Glomerular endothelial cell (primary cell): Measurements from ENCODE around the gene TWIST2. TPM values are rescaled to one million over a fixed set of nuclear protein-coding genes. Genes with fewer than 3 reads are reported as not detected.

Source experiments
- DNase-seq: peaks from one replicate; pipeline ENCODE4 v3.0.0-alpha.2; 2011; ENCODE audit warnings: low read depth, low spot score; ENCODE audit errors: extremely low read depth
- total RNA-seq: library from RNA; depleted of rRNA; stranded (reverse); fragments of >200 nt; gene quantifications from 2 replicates; pipeline ENCODE4 v1.2.3, GENCODE V29; 2015

The TWIST2 gene
- total RNA-seq, 1 donor from 2014 or later: 7.2 TPM

DNA sequence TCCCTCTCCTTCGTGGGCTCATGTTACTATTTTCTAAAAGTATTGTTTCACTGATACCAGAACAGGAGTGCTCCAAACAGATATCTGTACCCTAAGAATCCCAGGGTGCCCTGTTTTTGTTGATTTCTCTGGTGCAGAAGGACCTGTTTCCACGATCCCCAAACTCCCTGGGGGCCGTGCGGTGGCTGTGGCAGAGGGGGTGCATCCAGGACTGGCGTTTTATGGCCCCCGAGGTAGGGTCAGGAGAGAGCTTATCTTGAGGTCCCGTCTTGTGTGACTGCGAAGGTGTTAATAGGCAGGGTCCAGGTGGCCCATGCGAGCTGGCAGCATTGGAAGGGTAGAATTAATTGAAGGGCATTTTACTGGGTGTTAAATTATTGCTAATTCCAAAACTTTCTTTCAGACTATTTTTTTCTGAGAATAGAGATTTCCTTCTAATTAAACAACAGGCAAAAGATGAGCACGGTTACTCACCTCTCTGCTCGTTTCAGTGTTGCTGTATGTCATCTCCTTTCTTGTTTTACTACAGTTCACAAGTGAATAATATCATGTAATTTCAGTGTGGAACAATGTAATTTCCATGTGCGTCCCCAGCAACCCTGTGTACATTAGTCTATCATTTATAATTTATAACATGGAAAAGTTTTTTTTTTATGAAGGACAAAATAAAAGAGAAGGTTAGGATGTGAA lies 8.2 kb downstream of the TWIST2 start:
- no peak for DNase-seq

DNA sequence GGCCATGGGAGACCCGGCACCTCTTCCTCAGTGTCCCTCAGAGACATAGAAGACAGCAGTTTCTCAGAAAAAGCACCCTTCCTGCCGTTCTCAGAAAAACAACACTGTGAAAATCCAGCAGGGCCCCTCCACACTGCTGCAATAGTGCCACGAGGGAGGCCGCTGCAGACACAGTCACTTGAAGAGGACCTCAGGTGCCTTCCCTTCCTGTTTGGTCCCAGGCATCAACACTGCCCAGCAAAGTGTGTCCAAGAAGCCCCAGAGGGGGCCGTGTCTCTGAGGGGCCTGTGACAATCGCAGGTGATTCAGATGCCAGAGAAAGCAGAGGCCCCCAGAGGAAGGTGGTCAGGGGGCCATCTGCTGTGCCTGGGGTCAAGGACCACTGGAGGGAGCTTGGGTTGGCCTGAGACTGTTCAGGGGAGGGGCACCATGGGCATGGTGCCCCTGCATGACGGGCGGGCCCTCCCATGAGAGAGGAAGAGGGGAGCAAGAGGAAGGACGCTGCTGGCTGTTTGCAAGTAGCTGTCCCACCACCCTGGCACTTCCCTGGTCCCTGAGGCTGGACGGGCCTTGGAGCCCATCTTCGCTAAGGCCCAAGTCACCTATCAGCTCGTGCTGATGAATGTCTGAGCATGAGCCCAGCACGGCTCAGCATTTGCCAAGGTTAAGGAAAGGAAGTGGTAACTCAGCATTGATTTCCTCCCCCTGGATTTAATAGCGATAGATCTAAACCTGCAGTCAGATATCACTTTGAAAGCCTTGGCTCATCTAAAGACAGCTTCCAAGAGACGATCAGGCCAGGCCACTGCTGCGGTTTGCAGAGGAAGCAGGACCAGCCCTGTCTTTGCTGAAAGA lies 9.1 kb downstream of the TWIST2 start:
- DNase-seq: no peak

GRCh38 chr2:238857959-238858358 lies 10.1 kb downstream of the TWIST2 start:
- no peak for DNase-seq

DNA sequence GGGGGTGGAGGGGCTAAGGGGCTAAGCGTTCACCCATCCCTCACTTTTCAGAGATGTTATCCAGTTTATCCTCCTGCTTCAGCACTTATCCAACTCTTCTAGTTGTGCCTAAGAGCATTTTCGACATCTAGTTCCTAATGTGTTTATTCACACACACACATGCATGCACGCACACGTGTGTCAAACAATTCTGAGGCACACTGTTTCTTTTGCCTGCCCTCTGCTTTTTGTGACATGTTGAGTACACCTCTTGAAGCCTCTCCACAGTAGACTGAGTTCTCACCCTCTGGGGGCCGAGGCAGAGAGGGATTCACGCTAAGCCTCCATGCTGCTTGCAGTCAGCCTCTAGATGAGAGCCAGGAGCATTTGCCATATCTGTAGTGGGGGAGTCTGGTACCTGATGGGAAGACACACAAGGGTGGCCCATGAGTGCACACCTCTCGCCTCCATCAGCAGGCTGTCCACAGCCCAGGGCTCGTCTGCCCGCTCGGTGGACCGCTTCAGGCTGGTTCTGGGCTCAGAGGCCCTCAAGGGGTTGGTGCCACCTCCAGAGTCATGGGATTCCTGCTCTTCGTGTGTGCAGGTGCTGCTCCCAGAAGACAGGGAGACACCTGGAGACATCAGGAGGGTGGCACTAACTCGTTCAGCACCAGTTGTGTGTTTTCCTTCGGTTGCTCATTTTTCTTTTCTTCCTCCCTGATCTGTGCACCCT lies 11.9 kb downstream of the TWIST2 start:
- no peak for DNase-seq

GRCh38 chr2:238861013-238861730 lies 13.3 kb downstream of the TWIST2 start:
- no peak for DNase-seq

- DNase-seq: no peak
Observed at GRCh38 chr2:238861766-238862315, 14.0 kb downstream of the TWIST2 start.

- no peak for DNase-seq
Observed at GRCh38 chr2:238862701-238863100, 14.8 kb downstream of the TWIST2 start.

DNA sequence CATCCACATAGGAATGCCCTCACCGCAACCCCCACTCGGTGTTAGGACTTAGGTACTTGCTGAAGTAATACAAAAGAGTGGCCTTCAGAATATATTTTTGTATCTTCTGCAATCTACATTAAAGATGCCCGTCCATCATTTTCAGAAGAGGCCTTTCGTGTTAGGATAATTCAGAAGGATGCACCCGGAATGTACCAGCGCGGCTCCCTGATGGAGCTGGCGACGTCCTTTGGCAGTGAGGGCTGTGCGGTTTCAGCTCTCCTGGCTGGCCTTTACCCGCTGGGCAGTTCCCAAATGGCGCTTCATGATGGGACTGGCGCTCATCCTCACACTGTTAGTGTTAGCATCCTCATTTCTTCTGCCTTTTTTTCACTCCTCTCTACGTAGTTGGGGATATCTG lies 15.3 kb downstream of the TWIST2 start:
- no peak for DNase-seq

GRCh38 chr2:238863749-238864206 lies 15.9 kb downstream of the TWIST2 start:
- no peak for DNase-seq

- DNase-seq: peak; percentile 81
Observed at GRCh38 chr2:238864207-238865014, 16.5 kb downstream of the TWIST2 start.

GRCh38 chr2:238865015-238865719 lies 17.3 kb downstream of the TWIST2 start:
- DNase-seq: no peak

DNA sequence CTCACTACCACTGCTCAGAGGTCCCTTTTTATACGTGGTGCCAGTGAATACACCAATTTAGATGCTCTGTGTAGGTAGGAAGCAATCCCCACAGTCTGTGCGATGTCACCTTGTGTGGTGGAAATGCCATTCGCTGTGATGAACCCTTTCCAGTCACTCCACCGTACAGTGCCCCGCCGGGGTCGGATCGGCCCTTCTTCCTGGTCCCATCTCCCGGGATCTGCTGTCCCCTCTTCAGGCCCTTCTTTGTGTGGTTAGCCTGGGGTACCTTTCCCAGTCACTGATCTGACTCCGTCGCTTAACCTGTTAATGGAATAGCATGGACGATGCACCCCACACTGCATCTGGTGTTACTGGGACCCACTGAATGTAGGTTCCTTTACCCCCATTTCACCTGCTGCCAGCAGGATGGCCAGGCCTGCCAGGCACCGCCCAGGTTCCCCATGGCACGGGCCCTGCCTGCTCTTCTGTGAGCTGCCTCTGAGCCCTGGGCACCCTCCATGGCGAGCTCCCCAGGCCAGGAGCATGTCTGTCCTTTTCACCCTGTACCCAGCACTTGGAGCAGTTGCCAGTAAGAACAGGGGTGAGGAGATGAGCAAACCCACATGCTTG lies 18.0 kb downstream of the TWIST2 start:
- DNase-seq: no peak

DNA sequence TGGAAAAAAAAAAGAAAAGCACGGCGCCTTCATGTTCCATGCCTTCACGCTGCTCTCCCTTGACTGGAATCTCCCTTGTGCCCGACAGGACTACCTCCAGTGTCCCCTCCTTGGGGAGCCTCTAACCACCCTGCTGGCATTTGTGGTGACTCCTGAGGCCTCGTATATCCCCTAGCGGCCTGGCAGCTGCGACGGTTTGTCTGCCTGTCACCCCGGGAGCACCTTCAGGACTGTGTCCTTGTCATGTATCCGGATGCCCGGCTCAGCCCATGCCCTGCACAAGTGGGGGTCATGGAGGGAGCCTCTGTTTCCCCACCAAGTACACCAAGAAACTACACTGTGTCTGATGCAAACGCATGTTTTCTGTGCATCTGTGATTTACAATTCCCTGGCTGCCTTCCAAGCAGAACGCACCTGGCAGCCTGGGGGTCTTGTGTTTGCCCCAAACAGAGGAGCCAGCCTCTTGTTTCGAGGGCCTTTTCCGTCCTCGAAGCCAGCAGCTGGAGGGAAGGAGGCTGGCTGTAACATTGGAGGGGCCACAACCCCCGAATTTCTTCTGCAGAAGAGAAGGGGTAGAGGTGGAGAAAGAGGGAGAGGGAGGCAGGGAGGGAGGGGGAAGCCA lies 18.9 kb downstream of the TWIST2 start:
- DNase-seq: no peak

DNA sequence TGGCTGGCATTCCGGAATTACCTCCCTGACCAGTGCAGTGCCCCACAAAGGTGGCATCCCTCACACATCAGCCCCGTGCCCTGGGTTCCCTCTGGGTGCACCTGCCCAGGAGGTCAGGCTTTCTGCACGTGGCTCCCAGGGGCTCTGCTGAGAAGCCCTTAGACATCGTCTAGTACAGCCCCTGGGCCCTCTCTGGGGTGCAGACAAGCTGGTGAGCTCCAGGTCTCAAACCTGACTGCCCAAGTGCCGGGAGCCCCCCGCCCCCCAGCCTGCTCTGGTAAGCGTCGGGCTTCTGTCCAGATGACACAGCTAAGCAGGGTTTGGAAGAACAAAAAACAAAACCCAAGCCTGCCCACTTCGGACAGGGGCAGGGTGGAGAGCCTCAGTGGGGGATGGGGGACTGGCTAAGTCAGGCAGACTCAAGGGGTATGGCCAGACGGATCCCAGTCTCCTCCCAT lies 20.2 kb downstream of the TWIST2 start:
- DNase-seq: no peak

DNA sequence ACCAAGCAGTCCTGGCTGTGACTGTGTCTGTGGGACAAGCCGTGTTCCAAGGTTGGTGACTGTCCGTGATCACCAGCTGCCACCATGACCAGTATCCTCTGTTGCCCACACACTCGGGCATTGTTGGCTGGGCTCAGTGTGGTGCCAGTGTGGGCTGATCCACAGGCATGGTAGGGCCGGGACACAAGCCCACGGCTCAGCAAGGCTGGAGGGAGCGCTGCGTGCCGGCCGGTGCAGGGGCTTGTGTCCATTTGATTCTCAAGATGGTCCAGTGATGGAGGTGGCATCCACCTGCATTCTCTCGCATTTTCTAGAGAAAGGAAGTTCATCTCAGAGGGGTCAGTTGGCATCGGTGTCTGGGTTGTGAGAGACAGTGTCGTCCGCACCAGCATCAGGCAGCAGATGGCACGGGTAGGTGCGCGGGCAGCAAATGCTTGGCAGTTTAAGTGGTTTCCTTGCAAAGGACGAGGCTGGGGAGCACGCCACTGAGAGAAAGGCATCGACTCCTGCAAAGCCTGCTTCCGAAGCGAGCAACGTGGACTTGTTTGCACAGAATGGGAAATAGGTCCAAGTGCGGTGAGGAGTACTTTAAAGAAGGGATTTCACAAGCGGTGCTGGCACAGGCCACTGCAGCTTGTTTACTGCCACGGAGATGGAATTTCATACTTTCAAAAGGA lies 20.9 kb downstream of the TWIST2 start:
- DNase-seq: no peak

- DNase-seq: no peak
Observed at GRCh38 chr2:238869293-238870124, 21.6 kb downstream of the TWIST2 start.

DNA sequence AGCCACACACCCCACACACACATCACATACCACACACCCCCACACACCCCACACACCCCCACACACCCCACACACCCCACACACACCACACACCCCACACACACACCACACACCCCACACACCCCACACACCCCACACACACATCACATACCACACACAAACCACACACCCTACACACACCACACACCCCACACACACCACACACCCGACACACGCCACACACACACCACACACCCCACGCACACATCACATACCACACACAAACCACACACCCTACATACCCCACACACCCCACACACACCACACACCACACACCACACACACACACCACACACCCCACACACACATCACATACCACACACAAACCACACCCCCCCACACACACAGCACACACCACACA lies 22.4 kb downstream of the TWIST2 start:
- DNase-seq: no peak
